ENCODE results near the gene NUP85.
"Not testable (repeated sequence)": the region's sequence is repeated elsewhere in the genome, so short reads cannot be mapped to it uniquely, and the experiment has no call there.

NUP85 gene

GRCh38 chr17:75241502-75241901 is 36.0 kb downstream of the NUP85 start:
- DNase-seq: no peak

DNA sequence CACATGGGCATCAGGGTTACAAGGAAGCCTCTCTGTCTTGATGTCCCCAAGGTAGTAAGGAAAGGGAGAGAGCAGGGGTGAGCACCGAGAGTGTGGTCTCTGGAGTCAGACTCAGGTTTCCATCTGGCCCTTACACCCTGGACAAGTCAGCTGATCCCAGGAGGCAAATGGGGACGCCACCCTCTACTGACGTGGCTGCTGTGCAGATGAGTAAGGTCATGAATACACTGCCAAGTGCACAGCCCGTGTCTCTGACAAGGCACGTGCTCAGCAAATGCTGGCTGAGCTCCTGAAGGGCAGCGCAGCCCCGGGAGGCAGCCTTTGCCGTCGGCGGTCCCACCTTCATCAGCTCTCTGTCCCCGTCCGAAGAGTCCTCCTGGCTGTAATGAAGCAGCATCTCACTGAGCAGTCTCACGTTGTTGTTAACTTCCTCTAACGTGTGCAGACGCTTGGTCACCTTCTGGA is 36.5 kb downstream of the NUP85 start:
- no peak for DNase-seq

DNA sequence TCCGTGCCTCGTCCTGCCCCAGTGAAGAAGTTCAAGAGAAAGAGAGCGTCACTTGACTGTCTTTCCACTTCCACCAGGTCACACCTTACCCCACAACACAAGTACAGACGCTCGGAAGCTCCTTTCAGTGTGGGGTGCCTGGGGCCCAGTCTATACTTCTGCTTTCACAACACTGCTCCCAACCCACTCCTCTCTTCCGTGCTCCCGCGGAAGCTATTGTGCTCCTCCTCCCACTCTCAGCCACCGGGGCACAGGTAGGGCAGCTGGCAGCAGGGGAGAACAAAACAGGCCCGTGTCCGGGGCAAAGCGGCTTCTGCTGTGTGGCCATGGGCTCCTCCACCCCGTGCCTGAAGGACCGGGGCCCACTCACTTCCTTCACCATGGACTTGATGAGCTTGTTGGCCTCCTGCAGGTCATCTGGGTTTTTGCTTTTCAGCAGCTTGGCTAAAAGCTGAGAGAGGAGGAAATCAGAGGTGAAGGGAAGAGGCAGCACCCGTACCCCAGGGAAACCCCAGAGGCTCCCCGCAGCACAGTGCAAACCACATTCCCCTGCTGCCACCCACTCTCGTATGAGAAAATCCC is 37.1 kb downstream of the NUP85 start:
- DNase-seq: no peak

DNA sequence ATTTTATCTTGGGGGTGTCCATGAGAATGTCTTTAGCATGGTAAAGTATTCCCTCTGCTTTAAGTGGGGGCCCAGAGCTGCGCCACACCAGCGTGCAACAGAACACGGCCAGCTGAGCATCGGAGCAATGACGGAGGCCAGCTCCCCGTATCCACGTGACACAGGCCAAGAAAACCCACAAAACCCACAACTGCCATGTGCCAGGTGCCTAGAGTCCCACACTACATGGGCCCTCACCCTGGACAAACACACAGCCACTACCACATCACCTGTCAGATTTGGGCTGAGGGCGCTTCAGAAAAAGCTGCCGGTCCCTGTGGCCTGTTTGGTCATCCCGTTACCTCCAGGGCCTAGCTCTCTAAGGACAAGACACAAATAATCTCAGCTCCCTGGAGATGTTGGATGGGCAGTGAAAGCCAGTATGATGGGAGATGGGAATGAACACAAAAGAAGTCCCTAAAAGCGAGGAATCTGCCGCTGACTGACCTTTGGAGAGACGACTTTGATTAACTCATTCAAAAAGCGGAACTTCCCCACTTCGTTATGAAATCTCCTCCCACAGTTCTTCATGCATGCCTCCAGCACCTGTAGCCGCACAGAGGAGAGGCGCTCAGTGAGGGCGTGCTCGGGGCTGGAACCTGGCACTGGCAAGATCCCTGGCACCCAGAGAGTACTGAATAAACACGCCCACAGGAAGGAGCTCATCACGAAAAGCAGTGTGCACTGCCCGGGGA is 38.8 kb downstream of the NUP85 start:
- DNase-seq: no peak

- DNase-seq: no peak
Measured at GRCh38 chr17:75245011-75245410, 39.5 kb downstream of the NUP85 start.

DNA sequence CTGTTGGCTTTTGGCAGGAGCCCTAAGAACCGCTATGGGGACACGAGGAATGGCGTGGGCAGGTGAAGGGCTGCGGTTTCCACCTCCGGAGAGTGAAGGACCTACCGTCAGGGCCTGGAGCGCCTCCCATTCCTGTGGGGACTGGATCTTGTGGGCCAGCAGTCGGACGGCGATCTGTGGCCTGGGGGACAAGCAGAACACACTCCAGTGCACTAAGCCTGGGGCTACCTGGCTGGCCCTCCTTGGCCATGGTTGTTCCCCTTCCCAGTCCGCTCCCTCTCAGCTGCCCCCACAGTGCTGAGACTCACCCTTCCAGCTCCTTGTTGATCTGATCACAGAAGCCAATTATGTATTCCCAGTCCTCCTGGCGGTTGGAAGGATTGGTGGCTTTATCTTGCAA is 40.9 kb downstream of the NUP85 start:
- no peak for DNase-seq

GRCh38 chr17:75249564-75249963 is 44.1 kb downstream of the NUP85 start:
- no peak for DNase-seq

DNA sequence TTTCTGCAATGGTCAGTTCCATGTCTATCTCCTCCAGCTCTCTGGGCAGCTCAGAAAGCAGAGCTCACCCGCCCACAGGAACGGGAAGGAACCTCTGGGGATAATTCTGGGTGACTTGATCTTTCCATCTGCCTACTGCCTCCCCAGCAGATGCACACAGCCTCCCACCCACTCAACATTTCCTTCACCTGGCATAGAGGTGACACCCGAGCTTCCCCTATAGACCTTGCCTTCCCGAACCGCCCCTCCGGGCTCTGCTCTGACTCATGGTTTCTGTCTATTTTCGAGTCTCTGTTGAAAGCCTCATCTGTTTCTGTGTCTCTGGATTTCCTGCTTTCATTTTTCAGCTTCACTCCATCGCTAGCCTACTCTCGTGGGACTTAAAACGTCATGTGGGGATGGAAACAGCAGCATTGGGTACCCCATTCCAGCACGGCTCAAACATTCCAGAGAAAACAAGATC is 44.6 kb downstream of the NUP85 start:
- no peak for DNase-seq

GRCh38 chr17:75252039-75252816 is 46.7 kb downstream of the NUP85 start:
- no peak for DNase-seq

DNA sequence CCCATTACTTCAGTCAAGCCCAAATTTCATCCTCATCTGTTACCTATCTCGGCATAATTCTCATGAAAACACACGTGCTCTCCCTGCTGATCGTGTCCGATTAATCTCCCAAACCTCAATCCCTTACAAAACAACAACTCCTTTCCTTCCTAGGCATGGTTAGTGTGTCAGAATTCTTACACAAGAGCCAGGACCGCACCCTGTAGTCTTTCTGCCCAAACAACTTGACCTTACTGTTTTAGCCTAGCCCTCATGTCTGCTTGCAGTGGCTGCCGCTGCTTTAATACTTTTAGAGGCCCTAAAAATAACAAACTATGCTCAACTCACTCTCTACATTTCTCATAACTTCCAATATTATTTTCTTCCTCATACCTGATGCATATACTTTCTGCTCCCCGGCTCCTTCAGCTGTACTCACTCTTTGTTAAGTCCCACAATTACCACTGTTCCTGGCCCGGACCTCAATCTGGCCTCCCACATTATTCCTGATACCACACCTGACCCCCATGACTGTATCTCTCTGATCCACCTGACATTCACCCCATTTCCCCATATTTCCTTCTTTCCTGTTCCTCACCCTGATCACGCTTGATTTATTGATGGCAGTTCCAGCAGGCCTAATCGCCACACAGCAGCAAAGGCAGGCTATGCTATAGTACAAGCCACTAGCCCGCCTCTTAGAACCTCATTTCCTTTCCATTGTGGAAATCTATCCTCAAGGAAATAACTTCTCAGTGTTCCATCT is 50.6 kb downstream of the NUP85 start:
- not testable (repeated sequence) for DNase-seq

DNA sequence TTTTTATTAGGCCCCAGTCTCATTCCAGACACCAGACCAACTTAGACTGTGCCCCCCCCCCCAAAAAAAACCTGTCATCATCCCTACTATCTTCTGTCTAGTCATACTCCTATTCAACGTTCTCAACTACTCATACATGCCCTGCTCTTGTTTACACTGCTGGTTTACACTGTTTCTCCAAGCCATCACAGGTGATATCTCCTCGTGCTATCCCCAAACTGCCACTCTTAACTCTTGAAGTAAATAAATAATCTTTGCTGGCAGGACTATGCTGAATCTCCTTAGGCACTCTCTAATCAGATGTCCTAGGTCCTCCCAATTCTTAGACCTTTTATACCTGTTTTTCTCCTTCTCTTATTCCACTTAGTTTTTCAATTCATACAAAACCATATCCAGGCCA is 51.7 kb downstream of the NUP85 start:
- DNase-seq: not testable (repeated sequence)

DNA sequence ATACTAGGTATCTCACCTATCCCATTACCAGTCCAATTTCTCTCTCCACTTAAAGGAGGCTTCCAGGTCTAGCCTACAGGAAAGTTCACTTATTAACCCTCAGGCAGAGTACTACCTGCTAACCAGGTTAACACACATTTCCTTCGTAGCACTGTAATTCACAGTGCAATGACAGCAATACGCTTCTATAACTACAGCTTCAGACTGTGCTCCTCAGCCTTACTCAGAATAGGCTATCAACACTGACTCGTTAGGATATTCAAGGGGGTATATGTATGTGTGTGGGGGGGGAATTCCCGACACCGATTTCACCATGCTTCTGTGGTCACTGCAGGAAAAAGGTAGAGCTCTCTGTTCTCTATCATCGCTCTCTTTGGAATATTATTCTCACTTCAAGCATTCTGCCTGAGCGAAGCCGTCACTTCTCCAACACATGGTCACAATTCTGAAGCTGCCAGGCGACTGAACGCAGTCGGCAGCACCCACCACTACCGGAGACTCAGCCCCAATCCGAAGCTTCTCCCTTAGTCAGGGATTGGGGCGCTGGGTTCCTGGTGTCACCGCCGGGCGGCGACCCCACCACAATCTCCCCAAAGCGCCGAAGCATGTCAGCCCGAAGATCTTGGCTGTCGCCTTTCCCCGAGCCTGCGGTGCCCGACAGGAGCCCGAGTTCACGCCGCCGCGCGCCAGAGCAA is 55.3 kb downstream of the NUP85 start:
- DNase-seq: no peak

DNA sequence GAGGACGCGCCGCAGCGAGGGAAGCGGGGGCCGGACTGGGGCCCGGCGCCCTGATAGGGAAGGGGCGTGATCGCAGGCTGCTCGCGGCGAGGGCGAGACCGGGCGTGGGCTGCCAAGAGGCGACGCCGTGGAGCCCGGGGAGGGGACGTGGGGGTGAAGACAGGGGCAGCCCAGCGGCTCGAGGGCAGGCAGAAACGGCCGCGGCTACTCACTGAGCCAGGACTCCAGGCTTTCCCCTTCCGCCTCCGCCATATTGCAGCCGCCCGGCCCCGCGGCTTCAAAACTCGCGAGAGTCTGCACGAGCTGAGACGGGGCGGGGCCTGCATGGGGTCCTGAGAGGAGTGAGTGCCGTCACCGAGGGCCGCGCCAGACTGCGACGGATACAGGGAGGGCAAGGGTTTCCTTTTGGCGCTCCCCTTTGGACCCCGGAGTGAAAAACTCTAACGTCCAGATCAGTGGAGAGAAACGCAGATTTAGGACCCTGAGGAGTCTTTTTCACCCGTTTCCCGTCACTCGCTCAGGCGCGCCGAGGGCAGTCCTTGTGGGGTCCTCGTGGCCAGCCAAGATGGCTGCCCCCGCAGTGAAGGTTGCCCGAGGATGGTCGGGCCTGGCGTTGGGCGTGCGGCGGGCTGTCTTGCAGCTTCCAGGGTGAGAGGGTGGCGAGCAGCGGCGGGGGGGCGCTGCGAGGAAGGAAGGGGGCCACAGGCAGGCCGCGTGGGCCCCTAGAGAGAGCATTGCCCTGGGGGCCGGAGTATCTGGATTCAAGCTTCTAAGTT is 56.0 kb downstream of the NUP85 start, which contains the start of the genes GGA3 and MRPS7:
TSS of gene GGA3 (minus strand) at position 271 of the 776 bp plus-strand sequence. CDS start at position 252, 19 bp downstream.
TSS of gene MRPS7 (plus strand) at position 544 of the 776 bp plus-strand sequence. CDS start at position 566, 22 bp downstream.
- peak; percentile 88 for DNase-seq

- peak; percentile 61 for DNase-seq
Measured at GRCh38 chr17:75262112-75262606, 56.7 kb downstream of the NUP85 start.

DNA sequence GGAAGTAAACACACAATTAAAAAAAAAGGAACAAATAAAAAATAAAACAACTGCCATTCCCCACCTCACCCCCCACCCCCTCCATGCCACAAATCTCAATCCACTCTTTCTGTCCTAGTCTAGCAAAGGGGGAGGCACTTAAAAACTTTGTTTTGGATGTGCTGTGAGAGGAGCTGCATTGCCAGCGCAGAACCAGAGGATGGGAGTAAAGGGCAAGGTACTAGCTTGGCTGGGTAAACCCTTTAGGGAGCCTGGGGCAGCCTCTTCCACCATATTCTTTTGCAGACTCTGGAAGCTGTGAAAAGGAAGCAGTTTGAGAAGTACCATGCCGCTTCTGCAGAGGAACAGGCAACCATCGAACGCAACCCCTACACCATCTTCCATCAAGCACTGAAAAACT is 57.6 kb downstream of the NUP85 start:
- no peak for DNase-seq

- DNase-seq: no peak
Measured at GRCh38 chr17:75265614-75266315, 60.3 kb downstream of the NUP85 start.

- no peak for DNase-seq
Measured at GRCh38 chr17:75266316-75267152, 61.1 kb downstream of the NUP85 start.

- DNase-seq: no peak
Measured at GRCh38 chr17:75267153-75267410, 61.6 kb downstream of the NUP85 start.

DNA sequence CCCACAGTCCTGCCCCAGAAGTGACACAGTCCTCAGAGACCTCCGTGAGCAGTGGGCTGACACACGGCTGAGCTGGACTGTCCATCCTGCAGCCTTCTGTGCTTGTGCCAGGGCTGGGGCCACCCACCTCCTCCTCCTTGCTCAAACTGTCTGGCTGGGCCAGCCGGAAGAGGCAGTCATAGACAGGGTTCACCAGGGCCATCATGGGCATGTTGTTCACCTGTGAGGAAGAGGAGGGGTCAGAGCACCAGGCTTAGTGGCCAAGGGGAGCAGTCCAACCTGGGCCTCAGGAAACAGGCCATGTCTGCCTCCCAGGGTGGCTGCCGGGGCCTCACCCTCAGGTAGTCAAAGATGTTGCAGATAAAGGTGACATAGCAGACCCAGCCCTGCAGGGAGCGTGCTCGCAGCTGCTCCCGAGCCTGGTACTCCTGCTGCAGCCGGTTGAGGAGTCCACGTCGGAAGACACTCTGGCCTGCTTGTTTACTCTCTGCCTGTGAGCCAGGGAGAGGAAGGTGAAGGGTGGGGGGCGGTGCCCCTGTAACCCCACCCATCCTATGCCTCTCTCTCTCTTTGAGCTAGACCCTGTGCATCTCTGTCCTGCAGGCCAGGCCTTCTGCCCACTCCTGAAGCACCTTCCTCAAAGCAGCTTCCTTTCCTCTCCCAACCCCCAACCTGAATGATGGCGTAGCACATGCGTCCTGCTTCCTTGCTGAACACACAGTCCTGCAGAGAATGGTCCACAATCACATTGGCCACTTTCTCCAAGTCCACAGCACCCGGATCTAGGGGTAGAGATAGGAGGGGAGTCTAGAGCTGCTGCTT is 62.1 kb downstream of the NUP85 start:
- DNase-seq: no peak
